ENCODE data around the gene PRCD.

Gene PRCD

GRCh38 chr17:76542566-76542971, 2.7 kb downstream of the PRCD start:
- no peak for DNase-seq

DNA sequence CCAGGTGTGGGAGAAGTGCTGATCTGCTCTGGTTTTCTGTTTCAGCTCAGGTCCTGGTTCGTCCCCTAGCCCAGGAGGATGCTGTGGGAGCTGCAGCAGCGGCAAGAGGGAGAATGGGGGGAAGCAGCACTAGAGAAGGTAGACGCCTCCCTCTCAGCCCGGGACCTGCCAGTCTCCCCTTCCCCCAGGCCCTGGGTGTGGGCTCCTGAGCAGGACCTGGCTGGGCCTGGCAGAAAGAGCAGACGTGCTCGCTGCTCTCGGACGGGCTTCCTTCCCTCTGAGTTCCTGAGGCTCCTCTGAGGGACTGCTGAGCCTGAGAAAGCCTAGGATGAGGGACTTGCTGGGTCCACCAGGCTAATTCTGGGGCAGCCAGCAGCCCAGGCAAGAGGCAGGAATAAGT, 3.1 kb downstream of the PRCD start:
- no peak for DNase-seq

- no peak for DNase-seq
These were observed 3.6 kb downstream of the PRCD start for GRCh38 chr17:76543482-76543825.

DNA sequence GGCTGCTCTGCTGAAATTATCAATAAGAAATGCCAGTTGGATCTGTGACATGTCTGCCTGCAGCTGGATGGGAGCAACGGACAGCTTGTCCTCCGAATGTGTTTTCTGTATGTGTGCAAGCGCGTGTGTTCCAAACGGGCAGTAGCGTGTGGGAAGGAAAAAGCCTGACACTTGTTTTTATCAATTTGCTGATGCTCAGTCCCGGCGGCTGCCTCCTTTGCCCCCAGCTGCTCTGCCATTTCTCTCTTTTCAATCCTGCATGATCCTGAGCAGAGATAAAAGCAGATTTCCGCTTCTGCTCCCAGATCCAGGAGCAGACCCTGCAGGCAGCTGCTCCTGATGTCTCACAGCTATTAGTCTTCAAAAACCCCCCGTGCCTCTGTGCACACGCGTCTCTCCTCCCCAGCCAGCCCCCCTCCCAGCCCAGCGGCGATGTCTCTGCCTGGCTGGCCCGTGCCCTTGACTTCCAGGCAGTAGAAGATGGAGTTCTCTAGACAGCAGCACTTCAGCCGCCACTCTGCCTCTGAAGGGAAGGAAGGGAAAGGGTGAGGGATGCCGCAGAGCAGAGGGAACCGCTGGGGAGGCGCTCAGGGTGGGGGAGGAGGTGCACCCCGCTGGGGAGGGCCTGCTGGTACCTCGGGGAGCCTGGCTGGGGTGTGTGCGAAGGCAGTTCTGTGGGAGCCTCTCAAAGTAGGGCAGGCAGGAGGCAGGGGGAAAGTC, 4.1 kb downstream of the PRCD start:
- DNase-seq: no peak

DNA sequence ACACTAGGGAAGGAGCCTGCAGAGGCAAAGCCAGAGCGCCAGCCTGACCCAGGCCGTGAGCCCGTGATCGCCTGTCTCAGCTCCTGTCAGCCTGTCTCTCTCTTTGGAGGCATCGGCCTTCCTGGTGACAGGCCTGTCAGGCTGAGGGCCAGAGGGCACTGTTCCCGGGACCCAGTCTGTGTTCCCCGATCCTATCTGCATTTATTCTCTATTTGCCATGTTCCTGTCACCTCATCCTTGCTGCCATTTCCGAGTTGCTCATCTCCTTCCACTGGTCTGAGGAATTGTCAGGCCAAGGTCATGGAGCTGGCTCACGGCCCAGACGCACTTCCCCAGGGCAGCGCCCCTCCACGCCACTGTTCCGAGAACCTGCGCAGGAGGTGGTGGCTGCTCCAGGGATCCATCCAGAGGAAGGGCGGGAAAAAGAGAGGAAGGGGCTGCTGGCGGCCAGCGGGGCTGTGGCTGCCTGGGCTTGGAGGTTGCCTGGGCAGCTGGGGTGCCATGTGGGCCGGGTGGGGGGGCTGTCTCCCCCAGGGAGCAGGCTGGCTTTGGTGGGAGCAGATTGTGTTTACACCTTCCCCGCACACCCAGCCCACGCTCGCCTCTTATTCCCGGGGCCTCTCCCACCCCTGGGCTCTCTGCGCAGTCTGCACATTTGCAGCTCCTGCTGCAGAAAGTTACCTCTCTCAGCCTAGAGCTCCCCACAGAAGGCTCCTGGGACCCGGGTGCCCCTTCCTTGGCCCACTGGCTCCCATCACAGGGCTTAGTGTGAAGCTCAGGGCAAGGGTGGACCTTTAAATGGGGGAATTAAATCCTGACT, 4.9 kb downstream of the PRCD start:
- no peak for DNase-seq

- no peak for DNase-seq
These were observed 6.2 kb downstream of the PRCD start for GRCh38 chr17:76545918-76546555.

DNA sequence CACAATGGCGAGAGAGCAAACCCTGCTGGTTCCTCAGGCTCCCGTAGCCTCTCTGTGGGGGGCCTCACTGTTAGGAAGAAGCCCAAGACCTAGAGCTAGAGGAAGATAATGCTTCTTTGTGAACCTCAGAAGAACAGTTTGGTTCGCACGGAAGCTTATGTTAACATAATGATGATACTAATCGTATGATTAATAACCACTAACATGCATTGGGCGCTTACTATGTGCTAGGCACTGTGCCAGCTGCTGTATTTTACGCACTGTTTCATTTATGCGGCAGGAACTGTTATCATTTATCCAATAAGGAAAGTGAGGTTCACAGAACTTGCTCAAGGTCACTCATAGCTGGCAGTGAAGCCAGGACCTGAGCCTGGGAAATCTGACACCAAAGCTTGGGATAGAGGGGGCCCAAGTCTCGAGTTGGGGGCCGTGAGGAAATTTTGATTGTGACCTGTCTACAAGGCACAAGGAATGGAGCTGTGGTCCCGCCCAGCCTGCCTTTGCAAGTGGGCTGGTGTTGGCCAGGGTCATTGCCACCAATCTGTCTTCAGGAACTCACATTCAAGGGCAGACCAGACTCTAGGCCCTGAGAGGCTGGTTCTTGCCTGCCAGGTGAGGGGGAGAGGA, 6.8 kb downstream of the PRCD start:
- DNase-seq: no peak

- peak; percentile 64 for DNase-seq
These were observed 7.4 kb downstream of the PRCD start for GRCh38 chr17:76547183-76547641.

DNA sequence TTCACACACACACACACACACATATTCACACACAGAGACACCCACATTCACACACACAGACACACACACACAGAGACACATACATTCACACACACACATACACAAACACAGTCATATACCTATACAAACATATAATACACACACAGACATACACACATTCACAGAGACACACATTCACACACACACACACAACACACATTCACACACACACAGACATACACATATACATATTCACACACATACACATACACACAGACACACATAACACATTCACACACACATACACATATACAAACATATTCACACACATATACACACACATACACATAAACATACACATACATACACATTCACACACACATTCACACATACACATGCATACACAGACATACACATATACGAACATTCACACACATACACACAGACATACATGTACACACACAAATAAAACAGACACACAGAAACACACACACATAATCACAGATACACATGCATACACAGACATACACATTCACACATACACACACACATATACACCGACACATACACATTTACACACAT, 7.9 kb downstream of the PRCD start:
- DNase-seq: no peak

- no peak for DNase-seq
These were observed 8.8 kb downstream of the PRCD start for GRCh38 chr17:76548378-76549214.

- no peak for DNase-seq
These were observed 9.3 kb downstream of the PRCD start for GRCh38 chr17:76549215-76549518.

GRCh38 chr17:76549539-76549938, 9.7 kb downstream of the PRCD start:
- DNase-seq: no peak

DNA sequence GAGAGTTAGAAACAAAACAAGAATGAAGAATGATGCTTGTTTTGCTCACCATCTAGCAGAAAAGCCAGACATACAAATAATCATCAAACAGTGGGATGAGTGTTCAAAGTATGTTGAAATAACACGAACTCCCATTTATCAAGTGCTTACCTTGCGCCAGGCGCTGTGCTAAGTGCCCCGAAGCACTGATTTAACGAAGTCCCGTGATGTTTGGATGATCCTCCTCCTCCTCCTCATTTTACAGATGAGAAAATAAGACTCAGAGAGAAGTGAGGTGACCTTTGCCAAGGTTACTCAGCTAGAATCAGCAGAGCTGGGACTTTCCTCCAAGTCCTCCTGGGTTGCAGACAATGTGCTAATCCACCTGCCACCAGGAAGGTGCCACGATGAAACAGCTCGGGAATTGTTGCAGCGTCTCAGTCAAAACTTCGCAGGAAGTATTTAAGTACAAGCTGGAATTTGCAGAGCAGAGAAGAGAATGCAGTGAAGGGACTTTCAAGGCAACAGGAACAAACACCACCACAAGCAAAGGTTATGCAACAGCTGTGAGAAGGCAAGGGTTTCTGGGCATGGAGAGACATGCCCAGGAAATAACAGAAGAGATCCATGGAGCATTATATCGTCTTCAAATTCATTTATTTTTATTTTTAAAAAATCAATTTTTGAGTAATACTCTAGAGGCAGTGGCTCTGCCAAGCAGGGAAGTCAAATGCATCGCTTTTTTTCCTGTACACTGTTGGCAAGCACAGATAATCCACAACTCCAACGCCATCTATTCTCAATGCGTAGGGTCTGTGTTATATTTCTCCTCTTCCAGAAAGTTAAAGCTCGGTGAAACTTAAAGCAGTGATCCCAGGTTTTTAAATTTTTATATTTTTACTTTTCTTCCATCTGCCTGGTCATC, 11.1 kb downstream of the PRCD start:
- DNase-seq: peak; percentile 73

DNA sequence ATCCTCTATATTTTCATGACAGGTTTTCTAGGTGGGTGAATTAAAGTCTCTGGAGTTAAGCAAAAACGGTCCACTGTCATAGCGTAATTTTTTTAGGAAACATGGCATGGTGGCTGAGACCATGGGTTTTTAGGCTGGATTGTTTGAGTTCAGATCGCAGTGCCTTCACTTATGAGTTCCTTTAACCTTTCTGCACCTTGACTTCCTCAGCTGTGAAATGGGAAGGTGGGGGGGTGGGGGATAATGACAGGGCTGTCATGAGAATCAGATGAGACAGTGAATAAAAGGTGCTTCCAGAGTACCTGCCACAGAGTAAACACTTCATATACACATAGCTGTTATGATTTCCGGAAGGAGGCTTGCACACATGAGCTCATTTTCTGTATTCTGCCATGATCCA, 11.8 kb downstream of the PRCD start:
- no peak for DNase-seq

- DNase-seq: no peak
These were observed 13.5 kb downstream of the PRCD start for GRCh38 chr17:76553178-76553908.

DNA sequence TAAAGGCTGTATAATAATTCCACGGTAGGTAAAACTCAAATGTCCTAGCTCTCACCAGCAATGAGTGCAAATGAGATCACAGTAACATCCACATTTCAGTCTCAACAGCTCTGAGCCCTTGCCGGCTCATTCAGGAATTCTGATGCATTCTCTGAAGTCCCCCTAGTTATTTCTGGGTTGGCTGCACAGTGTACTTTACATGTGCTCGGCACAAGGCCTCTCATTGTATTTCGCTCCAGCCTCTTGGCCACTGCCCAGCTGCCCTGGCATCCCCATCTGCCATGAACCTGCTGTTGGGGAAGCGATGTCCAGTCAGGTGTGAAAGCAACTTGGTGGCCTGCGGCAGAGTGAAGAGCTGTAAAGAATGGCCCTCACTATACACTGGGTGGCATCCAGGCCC, 14.3 kb downstream of the PRCD start:
- no peak for DNase-seq

DNA sequence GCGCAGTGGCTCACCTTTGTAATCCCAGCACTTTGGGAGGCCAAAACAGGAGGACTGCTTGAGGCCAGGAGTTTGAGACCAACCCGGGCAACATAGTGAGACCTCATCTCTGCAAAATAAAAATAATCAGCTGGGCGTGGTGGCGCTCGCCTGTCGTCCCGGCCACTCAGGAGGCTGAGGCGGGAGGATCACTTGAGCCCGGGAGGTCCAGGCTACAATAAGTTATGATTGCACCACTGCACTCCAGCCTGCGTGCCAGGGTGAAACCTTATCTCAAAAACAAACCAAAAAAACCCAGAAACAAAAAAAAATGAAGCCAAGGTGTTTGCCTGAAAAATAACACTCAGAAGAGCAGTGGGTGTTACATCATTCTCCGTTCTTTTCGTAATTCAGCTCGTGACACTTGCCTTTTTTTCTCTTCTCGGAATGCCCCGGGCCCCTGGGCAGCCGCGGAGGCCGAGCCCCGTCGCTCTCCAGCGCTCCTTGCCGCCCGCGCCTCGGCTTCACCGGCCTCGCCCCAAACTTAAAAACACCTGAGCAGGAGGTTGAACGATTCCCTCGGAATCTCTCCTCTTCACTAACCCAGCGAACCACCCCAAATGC, 17.0 kb downstream of the PRCD start:
- DNase-seq: peak; percentile 89

GRCh38 chr17:76557368-76558197, 17.7 kb downstream of the PRCD start:
- DNase-seq: peak; percentile 96

All from inflammatory macrophage treated with lipopolysaccharide for 4 hours (primary cell).